Epithelial cell of proximal tubule (primary cell): Measurements from ENCODE around the gene GALNT1. TPM values are rescaled to one million over a fixed set of nuclear protein-coding genes. Genes with fewer than 3 reads are reported as not detected.

ENCODE experiments used
- DNase-seq: peaks from one replicate; pipeline ENCODE4 v3.0.0-alpha.2; 2011; ENCODE audit warnings: low read depth
- H3K4me3 ChIP-seq: 2 replicates; pipeline ENCODE4 v1.5.1; 2011; ENCODE audit warnings: low read depth, mild to moderate bottlenecking, low read length
- total RNA-seq: library from RNA; depleted of rRNA; stranded (reverse); fragments of >200 nt; gene quantifications from 2 replicates; pipeline ENCODE4 v1.2.3, GENCODE V29; 2015
- TF ChIP-seq, protein P1 (sequence below): conservative IDR thresholded peaks from 2 replicates; pipeline ENCODE4 v1.5.1; 2012; ENCODE audit warnings: low read depth, mild to moderate bottlenecking, low read length

Gene GALNT1
- total RNA-seq, 1 donor from 2014 or later = 49.5 TPM

DNA sequence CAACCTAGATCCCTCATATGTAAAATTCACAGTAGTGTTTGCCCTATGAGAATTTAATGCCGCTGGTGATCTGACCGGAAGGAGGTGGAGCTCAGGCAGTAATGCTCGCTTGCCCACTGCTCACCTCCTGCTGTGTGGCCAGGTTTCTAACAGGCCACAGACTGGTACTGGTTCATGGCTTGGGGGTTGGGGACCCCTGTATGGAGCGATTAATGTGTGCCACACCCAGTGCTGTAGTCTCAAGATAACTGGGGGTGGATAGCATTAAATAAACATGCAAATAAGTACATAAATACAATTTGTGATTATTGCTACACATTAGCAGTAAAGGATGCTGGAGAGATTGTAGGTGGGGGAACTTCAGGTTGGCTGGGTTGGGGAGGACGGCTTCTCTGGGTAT, 3.2 kb downstream of the GALNT1 start:
- H3K4me3 ChIP-seq = no peak overlapping the region
- TF ChIP-seq, protein P1, sequence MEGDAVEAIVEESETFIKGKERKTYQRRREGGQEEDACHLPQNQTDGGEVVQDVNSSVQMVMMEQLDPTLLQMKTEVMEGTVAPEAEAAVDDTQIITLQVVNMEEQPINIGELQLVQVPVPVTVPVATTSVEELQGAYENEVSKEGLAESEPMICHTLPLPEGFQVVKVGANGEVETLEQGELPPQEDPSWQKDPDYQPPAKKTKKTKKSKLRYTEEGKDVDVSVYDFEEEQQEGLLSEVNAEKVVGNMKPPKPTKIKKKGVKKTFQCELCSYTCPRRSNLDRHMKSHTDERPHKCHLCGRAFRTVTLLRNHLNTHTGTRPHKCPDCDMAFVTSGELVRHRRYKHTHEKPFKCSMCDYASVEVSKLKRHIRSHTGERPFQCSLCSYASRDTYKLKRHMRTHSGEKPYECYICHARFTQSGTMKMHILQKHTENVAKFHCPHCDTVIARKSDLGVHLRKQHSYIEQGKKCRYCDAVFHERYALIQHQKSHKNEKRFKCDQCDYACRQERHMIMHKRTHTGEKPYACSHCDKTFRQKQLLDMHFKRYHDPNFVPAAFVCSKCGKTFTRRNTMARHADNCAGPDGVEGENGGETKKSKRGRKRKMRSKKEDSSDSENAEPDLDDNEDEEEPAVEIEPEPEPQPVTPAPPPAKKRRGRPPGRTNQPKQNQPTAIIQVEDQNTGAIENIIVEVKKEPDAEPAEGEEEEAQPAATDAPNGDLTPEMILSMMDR = no peak
- DNase-seq = no peak

DNA sequence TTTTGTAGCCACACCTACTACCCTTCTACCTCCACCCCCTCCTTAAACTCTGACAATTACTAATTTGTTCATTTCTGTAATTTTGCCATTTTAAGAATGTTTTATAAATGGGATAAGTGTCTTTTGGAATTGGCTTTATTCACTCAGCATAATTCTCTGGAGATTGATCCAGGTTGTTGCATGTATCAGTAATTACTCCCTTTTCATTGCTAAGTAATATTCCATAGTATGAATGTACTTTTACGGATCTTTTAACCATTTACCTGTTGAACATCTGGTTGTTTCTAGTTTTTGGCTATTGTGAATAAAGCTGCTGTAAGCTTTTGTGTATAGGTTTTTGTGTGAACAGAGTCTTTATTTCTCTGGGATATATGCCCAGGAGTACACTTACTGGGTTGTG, 4.1 kb downstream of the GALNT1 start:
- no peak overlapping the region for H3K4me3 ChIP-seq
- DNase-seq = no peak
- TF ChIP-seq, protein P1 = no peak

DNA sequence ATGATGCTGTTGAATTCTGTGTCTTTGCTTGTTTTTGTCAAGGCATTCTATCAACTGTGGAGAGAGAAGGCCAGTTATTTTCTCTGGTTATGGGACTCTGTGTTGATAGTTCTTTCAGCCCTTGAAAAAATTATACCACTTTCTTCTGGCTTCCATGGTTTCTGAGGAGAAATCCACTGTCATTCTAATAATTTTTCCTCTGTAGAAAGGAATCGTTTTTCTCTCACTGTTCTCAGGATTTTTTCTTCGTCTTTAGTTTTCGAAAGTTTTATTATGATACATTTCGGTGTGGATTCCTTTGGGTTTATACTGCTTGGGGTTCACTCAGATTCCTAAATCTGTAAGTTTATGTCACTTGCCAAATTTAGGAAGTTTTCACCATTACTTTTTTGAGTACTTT, 6.6 kb downstream of the GALNT1 start:
- DNase-seq = no peak
- H3K4me3 ChIP-seq = no peak overlapping the region
- TF ChIP-seq, protein P1 = no peak

DNA sequence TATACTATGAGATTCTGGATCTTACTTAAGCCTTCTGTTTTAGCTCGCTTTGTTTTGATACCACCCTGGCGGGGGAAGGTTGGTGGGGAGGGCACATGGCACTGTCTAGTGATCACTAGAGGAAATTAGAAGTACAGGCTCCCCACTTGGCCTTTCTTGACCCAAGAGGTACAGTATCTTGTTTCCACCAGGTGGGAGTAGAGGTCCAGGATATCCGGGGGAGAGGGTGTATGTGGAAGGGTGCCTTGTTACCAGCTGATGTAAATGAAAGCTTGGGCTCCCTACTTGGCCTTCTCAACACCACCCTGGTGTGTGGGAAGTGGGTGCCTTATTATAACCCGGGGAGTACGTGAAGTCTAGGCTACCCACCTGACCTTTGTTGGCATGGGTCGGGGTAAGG, 7.5 kb downstream of the GALNT1 start:
- DNase-seq = no peak
- TF ChIP-seq, protein P1 = peak; percentile 25
- H3K4me3 ChIP-seq = no peak overlapping the region

DNA sequence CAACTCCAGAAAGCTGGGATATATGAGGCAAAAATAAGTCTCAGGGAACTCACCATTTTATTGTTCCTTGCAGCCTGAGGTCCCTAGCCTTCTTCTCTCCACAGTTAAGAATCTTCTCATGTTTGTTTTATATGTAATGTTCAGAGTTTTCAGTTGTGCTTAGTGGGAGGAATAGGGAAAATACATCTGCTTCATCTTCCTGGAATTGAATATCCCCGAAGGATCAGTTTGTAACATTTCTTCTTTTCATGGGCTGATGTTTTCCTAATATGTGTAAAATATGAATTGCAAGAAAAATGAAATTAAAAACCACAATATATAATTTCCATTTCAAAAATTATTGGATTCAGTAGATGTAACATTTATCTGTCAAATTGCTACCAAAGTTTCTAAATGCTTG, 8.0 kb downstream of the GALNT1 start:
- H3K4me3 ChIP-seq = no peak overlapping the region
- TF ChIP-seq, protein P1 = no peak
- DNase-seq = no peak

DNA sequence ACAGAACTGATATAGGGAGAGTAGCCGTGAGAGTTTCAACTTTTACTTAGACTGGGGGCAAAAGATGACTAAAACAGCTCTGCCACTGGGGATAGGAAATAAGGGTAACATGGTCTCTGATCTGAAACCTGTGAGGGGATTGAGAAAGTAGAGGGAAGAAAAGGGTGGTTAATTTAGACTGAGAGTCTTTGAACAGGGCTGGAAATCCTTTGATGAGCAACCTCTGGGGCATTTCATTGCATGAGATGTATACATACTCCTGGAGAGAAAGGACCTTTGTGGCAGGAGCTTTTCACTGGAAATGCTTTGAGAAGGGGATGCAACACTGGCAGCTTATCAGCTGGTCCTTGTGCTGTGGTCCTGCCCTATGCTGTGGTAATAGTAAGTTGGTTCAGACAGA, 9.4 kb downstream of the GALNT1 start:
- DNase-seq = no peak
- no peak overlapping the region for H3K4me3 ChIP-seq
- TF ChIP-seq, protein P1 = no peak

DNA sequence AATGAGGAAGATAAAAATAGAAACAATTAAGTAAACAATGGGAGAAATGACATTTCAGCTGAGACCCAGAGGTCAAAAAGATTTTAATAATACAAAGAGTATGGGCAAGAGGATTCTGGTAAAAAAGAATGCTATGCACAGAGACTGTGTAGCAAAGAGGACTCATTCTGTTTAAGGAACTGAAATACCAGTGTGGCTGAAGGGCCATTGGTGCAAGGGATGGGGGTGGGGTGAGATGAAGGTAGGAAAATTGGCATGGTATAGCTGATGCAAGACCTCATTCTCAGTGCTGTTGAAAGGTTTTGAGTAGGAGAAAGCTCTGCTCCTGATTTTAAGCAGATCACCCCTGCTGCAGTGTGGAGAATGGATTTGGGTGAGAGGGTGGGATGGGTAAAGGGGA, 10.8 kb downstream of the GALNT1 start:
- H3K4me3 ChIP-seq = no peak overlapping the region
- no peak for DNase-seq
- TF ChIP-seq, protein P1 = no peak
